ENCODE results near the gene CDK3. TPM values are rescaled to one million over a fixed set of nuclear protein-coding genes. Genes with fewer than 3 reads are reported as not detected.

CDK3 gene
- total RNA-seq, 4 donors from 2014 or later = 0.65 to 2.2 (median 1.2) TPM; not detected in 1

DNA sequence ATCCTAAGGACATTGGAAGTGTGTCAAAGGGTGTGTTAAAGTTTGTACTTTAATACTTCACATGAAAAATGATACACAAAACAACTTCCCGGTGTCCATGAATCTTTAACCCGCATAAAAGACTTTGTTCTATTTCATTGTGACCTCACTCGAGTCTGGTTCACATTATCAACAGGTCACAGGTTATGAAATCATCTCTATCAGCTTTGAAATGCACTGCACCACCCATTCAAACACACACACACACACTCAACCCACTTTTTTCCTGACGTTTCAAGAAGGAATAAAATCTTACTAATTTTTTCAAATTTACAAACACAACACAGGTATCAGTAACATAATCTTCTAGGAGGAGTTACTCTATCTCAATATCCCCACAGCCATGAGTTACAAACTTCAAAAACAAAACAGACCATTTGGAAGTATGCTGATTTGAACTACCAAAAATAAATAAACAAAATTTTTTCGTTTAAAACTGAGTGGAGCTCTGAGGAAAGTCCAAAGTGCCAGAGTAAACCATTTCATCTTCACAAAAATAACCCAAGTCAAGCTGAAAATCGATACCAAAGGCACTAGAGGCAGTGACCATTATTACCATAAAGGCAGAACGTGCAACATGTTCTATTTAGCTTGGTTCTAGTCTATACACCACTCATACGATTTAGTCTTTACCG, 24.3 kb upstream of the CDK3 start:
- DNase-seq (ENCODE audit: extremely low spot score) = no peak
- Histone ChIP-seq H3K4me1 (peaks cover 39 to 46% (median 43%) of the 10 kb centered on the region in 4 donors), H3K27ac (replicated peaks in 1 of 4) (peak overlapping the region in 1 of 4 donors; percentile 5), H3K36me3 (peaks cover 0 to 32% (median 11%) of the 10 kb centered on the region in 4 donors), H3K27me3 (no peaks in the 10 kb centered on the region), H3K4me3 (no peak overlapping the region), H3K9me3 (no peaks in the 10 kb centered on the region)
- 53% methylated on average over 9 of the region's 9 CpGs for WGBS
- TF ChIP-seq POLR2AphosphoS5 (IDR thresholded peaks at IDR 0.05) (no peak), EP300 (IDR thresholded peaks at IDR 0.05) (no peak), POLR2A (IDR thresholded peaks at IDR 0.05; ENCODE audit: low read depth) (no peak)
- TF ChIP-seq, protein P1, sequence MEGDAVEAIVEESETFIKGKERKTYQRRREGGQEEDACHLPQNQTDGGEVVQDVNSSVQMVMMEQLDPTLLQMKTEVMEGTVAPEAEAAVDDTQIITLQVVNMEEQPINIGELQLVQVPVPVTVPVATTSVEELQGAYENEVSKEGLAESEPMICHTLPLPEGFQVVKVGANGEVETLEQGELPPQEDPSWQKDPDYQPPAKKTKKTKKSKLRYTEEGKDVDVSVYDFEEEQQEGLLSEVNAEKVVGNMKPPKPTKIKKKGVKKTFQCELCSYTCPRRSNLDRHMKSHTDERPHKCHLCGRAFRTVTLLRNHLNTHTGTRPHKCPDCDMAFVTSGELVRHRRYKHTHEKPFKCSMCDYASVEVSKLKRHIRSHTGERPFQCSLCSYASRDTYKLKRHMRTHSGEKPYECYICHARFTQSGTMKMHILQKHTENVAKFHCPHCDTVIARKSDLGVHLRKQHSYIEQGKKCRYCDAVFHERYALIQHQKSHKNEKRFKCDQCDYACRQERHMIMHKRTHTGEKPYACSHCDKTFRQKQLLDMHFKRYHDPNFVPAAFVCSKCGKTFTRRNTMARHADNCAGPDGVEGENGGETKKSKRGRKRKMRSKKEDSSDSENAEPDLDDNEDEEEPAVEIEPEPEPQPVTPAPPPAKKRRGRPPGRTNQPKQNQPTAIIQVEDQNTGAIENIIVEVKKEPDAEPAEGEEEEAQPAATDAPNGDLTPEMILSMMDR (IDR thresholded peaks at IDR 0.05) = no peak
- intact Hi-C loops (cut with DNase I) = loop anchor here (5.0 kb wide), 1 partner anchor 69 kb away; no protein-coding TSS in a partner anchor

DNA sequence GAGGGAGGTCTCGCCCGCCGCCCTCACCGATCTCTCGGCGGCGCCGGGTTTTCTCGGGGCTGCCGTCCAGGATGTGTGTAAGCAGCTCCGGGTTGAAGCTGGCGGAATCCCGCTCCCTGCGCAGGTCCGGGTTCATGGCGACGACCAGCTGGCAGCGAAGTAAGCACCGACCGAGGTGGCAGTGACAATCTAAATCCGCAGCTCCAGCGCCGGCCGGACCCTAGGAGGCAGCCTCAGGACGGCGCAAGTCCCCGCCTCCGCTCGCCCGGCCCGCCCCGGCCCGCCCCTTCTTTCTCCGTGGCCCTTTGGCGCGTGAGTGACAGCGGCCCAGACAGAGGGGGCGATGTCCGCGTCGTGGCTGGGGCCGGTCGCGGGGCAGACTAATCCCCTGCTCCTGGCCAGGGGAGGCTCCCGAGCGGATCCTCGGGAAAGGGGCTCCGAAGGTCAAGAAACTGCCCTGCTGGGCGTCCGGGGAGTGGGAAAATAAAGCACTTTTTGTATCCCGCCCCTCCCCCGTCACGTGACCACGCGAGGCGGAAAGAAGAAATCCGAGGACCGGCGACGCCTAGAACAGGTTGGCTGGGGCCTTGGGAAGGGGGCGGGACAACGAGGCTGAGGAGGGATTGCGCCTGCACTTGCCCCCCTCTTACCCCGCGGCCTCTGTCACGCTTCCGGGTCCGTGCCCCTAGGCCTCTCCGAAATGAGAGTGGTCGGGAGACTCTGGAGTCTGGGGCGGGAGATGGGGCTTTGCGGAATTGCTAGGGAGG, 21.5 kb upstream of the CDK3 start, which contains the start of the genes ACOX1 and TEN1:
TSS of gene ACOX1 (minus strand) at position 229 of the 767 bp plus-strand sequence. CDS start at position 136, 93 bp downstream.
TSS of gene TEN1 (plus strand) at position 303 of the 767 bp plus-strand sequence. CDS start 6,953 bp downstream, outside the sequence.
- Histone ChIP-seq H3K4me3 (peak within 1 kb of the TSS; percentile 72 to 98 (median 88)), H3K4me1 (peaks cover 39 to 55% (median 46%) of the 10 kb centered on the region in 4 donors), H3K27me3 (no peaks in the 10 kb centered on the region), H3K36me3 (peaks cover 0 to 6% (median 0%) of the 10 kb centered on the region in 4 donors), H3K9me3 (no peaks in the 10 kb centered on the region), H3K27ac (replicated peaks in 1 of 4) (peak within 1 kb of the TSS; percentile 92 to 99 (median 97))
- WGBS = 1% methylated on average over 36 of the region's 72 CpGs
- peak; percentile 99 for DNase-seq (ENCODE audit: extremely low spot score)
- TF ChIP-seq POLR2AphosphoS5 (IDR thresholded peaks at IDR 0.05) (peak; percentile 89 to 96), EP300 (IDR thresholded peaks at IDR 0.05) (no peak), POLR2A (IDR thresholded peaks at IDR 0.05; ENCODE audit: low read depth) (peak; percentile 80)
- TF ChIP-seq, protein P1 (IDR thresholded peaks at IDR 0.05) = peak; percentile 7 to 40 (median 22)
- intact Hi-C loops (cut with DNase I) = loop anchor here (5.0 kb wide), 1 partner anchor 72 kb away; no protein-coding TSS in a partner anchor

DNA sequence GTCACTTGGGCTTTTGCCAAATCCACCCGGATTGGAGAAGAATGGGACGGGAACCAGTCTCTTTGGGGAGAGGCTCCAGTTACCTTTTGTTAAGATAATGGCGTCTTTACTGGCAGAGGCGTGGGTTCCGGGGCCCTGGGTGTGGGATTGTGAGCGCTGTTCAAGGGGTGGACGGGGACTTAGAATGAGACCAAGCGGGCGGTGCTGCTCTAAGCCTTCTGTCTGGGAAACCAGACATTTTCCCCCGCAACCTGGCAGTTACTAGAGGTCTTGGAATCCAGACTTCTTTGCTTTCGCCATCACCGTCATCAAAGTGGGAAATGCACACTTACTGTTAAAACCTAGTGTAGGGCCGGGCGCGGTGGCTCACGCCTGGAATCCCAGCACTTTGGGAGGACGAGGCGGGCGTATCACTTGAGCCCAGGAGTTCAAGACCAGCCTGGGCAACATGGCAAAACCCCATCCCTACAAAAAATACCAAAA, 20.9 kb upstream of the CDK3 start:
- Histone ChIP-seq H3K4me1 (peaks cover 36 to 55% (median 46%) of the 10 kb centered on the region in 4 donors), H3K9me3 (no peaks in the 10 kb centered on the region), H3K4me3 (peak overlapping the region; percentile 72 to 98 (median 88)), H3K36me3 (peaks cover 0 to 2% (median 0%) of the 10 kb centered on the region in 4 donors), H3K27ac (replicated peaks in 1 of 4) (peak overlapping the region; percentile 92 to 99 (median 97)), H3K27me3 (no peaks in the 10 kb centered on the region)
- TF ChIP-seq POLR2AphosphoS5 (IDR thresholded peaks at IDR 0.05) (no peak), POLR2A (IDR thresholded peaks at IDR 0.05; ENCODE audit: low read depth) (no peak), EP300 (IDR thresholded peaks at IDR 0.05) (peak; percentile 50)
- TF ChIP-seq, protein P1 (IDR thresholded peaks at IDR 0.05) = no peak
- WGBS = 2% methylated on average over 16 of the region's 19 CpGs
- DNase-seq (ENCODE audit: extremely low spot score) = no peak
- intact Hi-C loops (cut with DNase I) = loop anchor here (5.0 kb wide), 2 partner anchors 37 to 72 kb away; partner anchors contain the start of gene FBF1

DNA sequence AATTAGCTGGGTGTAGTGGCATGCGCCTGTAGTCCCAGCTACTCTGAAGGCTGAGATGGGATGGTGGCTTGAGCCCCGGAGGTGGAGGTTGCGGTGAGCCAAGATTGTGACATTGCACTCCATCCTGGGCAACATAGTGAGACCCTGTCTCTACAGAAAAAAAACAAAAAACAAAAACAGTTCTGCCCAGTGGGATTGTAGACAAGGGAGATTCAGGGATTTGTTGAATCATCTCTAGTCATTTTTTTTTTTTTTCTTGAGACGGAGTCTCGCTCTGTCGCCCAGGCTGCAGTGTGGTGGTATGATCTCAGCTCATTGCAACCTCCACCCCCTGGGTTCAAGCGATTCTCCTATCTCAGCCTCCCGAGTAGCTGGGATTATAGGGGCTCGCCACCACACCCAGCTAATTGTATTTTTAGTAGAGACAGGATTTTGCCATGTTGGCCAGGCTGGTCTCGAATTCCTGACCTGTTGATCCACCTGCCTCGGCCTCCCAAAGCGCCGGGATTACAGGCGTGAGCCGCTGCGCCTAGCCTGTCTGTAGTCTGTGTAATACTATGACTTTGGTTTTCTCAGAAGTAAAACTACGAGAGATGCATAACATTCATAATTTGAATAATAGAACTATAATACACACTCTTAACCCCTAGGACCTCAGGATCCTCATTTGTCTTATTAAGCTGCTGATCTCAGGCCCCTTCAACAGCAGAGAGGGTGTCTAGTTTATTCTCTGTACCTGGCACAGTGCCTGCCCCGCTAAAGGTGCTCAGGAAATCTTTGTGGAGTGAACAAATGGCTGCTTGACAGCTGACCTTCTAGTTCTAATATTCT, 20.3 kb upstream of the CDK3 start:
- intact Hi-C loops (cut with DNase I) = loop anchor here (5.0 kb wide), 1 partner anchor 38 kb away; the partner anchor contains the start of gene FBF1
- H3K4me1 ChIP-seq = peaks cover 36 to 53% (median 42%) of the 10 kb centered on the region in 4 donors
- H3K27ac ChIP-seq (replicated peaks in 1 of 4) = peak overlapping the region; percentile 92 to 99 (median 97)
- no peaks in the 10 kb centered on the region for H3K27me3 ChIP-seq
- H3K36me3 ChIP-seq = no peaks in the 10 kb centered on the region
- no peak for DNase-seq (ENCODE audit: extremely low spot score)
- H3K4me3 ChIP-seq = peak overlapping the region; percentile 72 to 98 (median 88)
- TF ChIP-seq POLR2AphosphoS5 (IDR thresholded peaks at IDR 0.05) = no peak
- H3K9me3 ChIP-seq = no peaks in the 10 kb centered on the region
- 87% methylated on average over 18 of the region's 18 CpGs for WGBS
